Hepatocyte (in vitro differentiated cells): ENCODE data around the gene TOX3.

ENCODE experiments used
- EZH2 ChIP-seq: fragments of 200-600 bp; sonication (generic); IDR thresholded peaks from 2 replicates; pipeline ENCODE4 v1.6.1; 2016; ENCODE audit warnings: antibody characterized with exemption, mild to moderate bottlenecking, borderline replicate concordance
- EZH2phosphoT487 ChIP-seq: fragments of 200-600 bp; sonication (generic); IDR thresholded peaks from one replicate; pipeline ENCODE4 v1.6.1; 2018; ENCODE audit warnings: antibody characterized with exemption, mild to moderate bottlenecking, low read depth, moderate library complexity; ENCODE audit not compliant: unreplicated experiment, severe bottlenecking
- TF ChIP-seq, protein P1 (sequence below): fragments of 200-600 bp; sonication (generic); IDR thresholded peaks from 2 replicates; pipeline ENCODE4 v1.5.1; 2016; ENCODE audit warnings: antibody characterized with exemption, mild to moderate bottlenecking; ENCODE audit not compliant: poor library complexity

GRCh38 chr16:52497067-52497816 lies 49.7 kb downstream of the TOX3 start:
- TF ChIP-seq, protein P1, sequence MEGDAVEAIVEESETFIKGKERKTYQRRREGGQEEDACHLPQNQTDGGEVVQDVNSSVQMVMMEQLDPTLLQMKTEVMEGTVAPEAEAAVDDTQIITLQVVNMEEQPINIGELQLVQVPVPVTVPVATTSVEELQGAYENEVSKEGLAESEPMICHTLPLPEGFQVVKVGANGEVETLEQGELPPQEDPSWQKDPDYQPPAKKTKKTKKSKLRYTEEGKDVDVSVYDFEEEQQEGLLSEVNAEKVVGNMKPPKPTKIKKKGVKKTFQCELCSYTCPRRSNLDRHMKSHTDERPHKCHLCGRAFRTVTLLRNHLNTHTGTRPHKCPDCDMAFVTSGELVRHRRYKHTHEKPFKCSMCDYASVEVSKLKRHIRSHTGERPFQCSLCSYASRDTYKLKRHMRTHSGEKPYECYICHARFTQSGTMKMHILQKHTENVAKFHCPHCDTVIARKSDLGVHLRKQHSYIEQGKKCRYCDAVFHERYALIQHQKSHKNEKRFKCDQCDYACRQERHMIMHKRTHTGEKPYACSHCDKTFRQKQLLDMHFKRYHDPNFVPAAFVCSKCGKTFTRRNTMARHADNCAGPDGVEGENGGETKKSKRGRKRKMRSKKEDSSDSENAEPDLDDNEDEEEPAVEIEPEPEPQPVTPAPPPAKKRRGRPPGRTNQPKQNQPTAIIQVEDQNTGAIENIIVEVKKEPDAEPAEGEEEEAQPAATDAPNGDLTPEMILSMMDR, result no peak
- TF ChIP-seq EZH2phosphoT487, result no peak
- no peak for TF ChIP-seq EZH2
